NK-92 (cell line): ENCODE results near the gene RIT2.
"Not testable (repeated sequence)": the region's sequence is repeated elsewhere in the genome, so short reads cannot be mapped to it uniquely, and the experiment has no call there.

Source experiments
- DNase-seq: peaks from one replicate; lab custom pipeline; 2025; ENCODE audit not compliant: unreplicated experiment; lab: John Stamatoyannopoulos, UW

RIT2 gene

GRCh38 chr18:42778024-42778423 is 337.5 kb downstream of the RIT2 start:
- no peak for DNase-seq

GRCh38 chr18:42773870-42774269 is 341.6 kb downstream of the RIT2 start:
- DNase-seq = no peak

GRCh38 chr18:42771936-42772335 is 343.5 kb downstream of the RIT2 start:
- DNase-seq = no peak

- no peak for DNase-seq
Observed at GRCh38 chr18:42765302-42765701, 350.2 kb downstream of the RIT2 start.

DNA sequence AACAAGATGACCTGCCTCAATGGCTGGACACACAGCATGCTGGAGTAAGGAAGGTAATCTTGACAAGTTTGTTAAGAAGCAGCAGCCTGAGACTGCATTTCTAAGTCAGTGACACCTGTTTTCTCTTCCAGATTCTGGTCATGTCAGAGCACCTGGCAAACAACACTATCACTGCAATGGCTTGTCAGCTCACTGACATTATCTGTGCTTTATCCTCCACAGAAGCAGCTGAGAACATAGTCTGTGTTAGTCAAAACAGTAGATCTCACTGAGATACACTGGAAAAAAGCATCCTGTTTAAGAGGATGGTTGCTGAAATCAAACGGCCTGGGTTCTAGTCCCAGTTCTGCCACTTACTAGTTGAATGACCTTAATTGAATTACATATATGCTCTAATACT is 355.2 kb downstream of the RIT2 start:
- DNase-seq = no peak

DNA sequence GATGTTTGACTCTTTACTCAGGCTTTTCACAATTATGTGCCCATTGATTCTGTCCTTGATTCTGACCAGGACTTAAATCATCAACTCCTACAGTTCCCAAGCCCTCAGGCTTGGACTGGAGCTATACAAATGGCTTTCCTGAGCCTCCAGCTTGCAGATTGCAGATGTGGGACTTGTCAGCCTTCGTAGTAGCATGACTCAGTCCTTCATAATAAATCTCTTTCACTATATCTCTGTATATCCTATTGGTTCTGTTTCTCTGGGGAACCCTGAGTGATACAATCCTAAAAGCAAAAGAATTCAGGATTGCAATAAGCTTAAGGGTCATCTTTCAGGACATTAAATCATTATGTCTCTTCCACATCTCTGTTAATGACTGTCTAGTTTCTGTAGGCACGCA is 356.6 kb downstream of the RIT2 start:
- no peak for DNase-seq

DNA sequence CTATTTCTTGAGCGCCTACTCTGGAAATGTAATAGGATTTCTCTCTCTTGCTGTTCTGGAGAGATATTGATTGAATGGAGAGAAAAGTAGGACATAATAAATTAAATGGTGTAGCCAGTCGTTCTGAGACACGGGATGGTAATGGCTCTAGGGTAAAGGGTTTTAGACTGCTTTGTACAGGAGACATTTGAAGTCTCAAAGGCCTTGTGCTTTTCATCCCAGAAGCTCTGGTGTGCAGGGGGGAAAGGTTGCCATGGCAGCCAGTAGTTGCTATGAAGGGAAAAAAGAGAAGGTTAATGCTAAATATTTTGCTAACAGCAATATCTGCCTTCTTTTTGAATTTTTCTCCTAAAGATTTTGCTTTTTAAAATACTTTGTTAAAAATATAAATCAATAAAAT is 359.3 kb downstream of the RIT2 start:
- no peak for DNase-seq

- DNase-seq = no peak
Observed at GRCh38 chr18:42752916-42753315, 362.6 kb downstream of the RIT2 start.

DNA sequence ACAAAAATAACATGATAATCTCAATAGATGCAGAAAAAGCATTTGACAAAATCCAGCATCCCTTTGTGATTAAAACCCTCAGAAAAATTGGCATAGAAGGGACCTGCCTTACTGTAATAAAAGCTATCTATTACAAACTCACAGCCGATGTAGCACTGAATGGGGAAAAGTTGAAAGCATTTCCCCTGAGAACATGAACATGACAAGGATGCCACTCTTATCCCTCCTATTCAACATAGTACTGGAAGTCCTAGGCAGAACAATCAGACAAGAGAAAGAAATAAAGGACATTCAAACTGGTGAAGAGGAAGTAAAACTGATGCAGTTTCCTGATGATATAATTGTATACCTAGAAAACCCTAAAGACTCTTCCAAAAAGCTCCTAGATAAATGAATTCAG is 368.7 kb downstream of the RIT2 start:
- no peak for DNase-seq

GRCh38 chr18:42745931-42746330 is 369.6 kb downstream of the RIT2 start:
- DNase-seq = no peak

- DNase-seq = no peak
Observed at GRCh38 chr18:42745171-42745570, 370.3 kb downstream of the RIT2 start.

GRCh38 chr18:42743373-42744138 is 371.9 kb downstream of the RIT2 start:
- DNase-seq = no peak

GRCh38 chr18:42742969-42743368 is 372.5 kb downstream of the RIT2 start:
- no peak for DNase-seq

- DNase-seq = no peak
Observed at GRCh38 chr18:42742474-42742873, 373.0 kb downstream of the RIT2 start.

DNA sequence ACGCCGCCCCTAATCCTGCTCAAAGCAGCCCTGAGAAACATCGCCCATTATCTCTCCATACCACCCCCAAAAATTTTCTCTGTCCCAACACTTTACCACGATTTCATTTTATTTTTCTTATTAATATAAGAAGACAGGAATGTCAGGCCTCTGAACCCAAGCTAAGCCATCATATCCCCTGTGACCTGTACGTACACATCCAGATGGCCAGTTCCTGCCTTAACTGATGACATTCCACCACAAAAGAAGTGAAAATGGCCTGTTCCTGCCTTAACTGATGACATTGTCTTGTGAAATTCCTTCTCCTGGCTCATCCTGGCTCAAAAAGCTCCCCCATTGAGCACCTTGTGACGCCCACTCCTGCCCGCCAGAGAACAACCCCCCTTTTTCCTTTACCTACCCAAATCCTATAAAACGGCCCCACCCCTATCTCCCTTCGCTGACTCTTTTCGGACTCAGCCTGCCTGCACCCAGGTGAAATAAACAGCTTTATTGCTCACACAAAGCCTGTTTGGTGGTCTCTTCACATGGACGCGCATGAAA is 373.6 kb downstream of the RIT2 start:
- DNase-seq = not testable (repeated sequence)

GRCh38 chr18:42741299-42741698 is 374.2 kb downstream of the RIT2 start:
- DNase-seq = not testable (repeated sequence)

- DNase-seq = no peak
Observed at GRCh38 chr18:42736074-42736473, 379.4 kb downstream of the RIT2 start.

DNA sequence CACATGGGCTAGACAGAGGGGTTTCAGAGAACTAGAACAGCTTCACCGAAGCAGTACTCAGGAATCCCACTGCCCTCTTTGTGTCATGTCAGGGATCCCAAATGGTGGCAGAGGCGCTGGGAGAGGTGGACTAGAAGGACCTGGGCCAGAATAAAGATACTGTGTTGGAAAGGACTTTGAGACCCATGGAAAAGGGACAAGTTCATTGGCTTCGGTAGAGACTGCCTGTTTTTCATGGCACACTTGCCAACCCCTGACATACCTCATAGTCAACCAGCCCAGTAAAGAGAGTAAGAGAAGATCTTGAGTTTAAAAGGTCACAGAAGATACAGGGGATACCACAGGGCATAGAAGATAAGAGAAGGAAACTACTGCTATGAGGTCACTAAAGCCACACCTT is 381.0 kb downstream of the RIT2 start:
- DNase-seq = no peak

DNA sequence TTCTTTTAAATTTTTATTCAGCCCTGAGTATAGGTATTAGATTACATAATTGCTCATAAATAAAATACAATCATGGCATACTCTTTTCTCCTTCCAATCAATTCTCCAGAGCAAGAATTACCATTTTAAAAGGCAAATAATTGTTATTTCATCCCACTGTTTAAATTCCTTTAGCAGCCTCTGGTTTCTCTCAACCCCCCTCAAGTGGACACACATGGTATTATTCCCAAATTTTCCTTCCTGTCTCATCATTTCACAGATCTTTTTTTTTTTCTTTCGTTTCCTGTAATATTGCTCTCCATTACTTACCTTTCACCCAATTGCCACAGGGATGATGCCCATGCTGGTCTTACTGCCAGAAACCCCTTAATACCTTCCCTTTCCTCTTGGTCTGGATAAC is 385.2 kb downstream of the RIT2 start:
- DNase-seq = no peak

GRCh38 chr18:42719221-42719620 is 396.3 kb downstream of the RIT2 start:
- no peak for DNase-seq

- no peak for DNase-seq
Observed at GRCh38 chr18:42712065-42712464, 403.4 kb downstream of the RIT2 start.

DNA sequence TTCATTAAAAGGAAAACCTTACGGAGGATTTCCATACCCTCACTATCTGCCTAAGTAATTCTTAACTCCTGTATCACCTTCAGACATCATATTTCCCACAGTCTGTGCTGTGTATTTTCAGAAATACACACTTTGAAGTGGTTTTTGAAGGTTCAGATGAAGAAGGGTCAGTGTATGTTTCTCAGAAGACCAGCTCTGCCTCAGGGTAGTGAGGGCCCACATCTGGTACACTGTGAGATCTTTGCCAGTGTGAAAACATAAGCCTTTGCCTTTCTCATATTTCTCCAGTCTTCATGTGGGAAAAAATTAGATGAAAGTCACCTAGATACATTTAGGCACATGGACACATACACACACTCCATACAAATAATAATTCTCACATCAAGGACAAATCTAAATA is 408.4 kb downstream of the RIT2 start:
- no peak for DNase-seq

- no peak for DNase-seq
Observed at GRCh38 chr18:42706618-42707017, 408.9 kb downstream of the RIT2 start.
